GM12891 (cell line): Measurements from ENCODE around the gene TK2.

ENCODE experiments used
- DNase-seq: peaks from one replicate; pipeline ENCODE4 v3.0.0; 2011; ENCODE audit warnings: low spot score; ENCODE audit not compliant: insufficient read length
- FAIRE-seq: peaks from 2 replicates; lab custom pipeline; 2011; peaks lifted over from hg19 to GRCh38; lab: Jason Lieb, UNC
- PAX5 ChIP-seq: IDR thresholded peaks from 2 replicates; pipeline ENCODE4 v1.6.1; 2011; ENCODE audit warnings: low read length, moderate library complexity, mild to moderate bottlenecking; ENCODE audit not compliant: insufficient read depth, severe bottlenecking
- POLR2A ChIP-seq: IDR thresholded peaks from 2 replicates; pipeline ENCODE4 v1.6.1; 2011; ENCODE audit warnings: low read depth, low read length, control low read depth
- POLR2AphosphoS5 ChIP-seq: IDR thresholded peaks from 2 replicates; pipeline ENCODE4 v1.6.1; 2011; ENCODE audit warnings: low read depth, low read length, control low read depth
- POU2F2 ChIP-seq: IDR thresholded peaks from 2 replicates; pipeline ENCODE4 v1.6.1; 2011; ENCODE audit warnings: low read depth, mild to moderate bottlenecking, control low read depth, low read length, moderate library complexity
- SPI1 ChIP-seq: IDR thresholded peaks from 2 replicates; pipeline ENCODE4 v1.6.1; 2011; ENCODE audit warnings: low read depth, low read length, control low read depth
- TAF1 ChIP-seq: IDR thresholded peaks from 2 replicates; pipeline ENCODE4 v1.6.1; 2011; ENCODE audit warnings: low read depth, low read length, control low read depth

The TK2 gene

GRCh38 chr16:66562409-66562808 lies 12.5 kb upstream of the TK2 start:
- no peak for DNase-seq
- TF ChIP-seq TAF1, result no peak
- TF ChIP-seq SPI1, result no peak
- TF ChIP-seq PAX5, result no peak
- TF ChIP-seq POLR2AphosphoS5, result no peak
- no peak for TF ChIP-seq POLR2A
- TF ChIP-seq POU2F2, result no peak
- no peak for FAIRE-seq

- FAIRE-seq, result no peak
- no peak for DNase-seq
- TF ChIP-seq POU2F2, result no peak
- no peak for TF ChIP-seq POLR2AphosphoS5
- no peak for TF ChIP-seq POLR2A
- TF ChIP-seq TAF1, result no peak
- TF ChIP-seq SPI1, result no peak
- TF ChIP-seq PAX5, result no peak
Observed at GRCh38 chr16:66561381-66562080, 11.6 kb upstream of the TK2 start.

GRCh38 chr16:66560107-66560506 lies 10.2 kb upstream of the TK2 start:
- FAIRE-seq, result no peak
- TF ChIP-seq PAX5 (no peak), POLR2A (no peak), TAF1 (no peak), POLR2AphosphoS5 (no peak), POU2F2 (no peak), SPI1 (no peak)
- no peak for DNase-seq

- DNase-seq (no peak), FAIRE-seq (no peak)
- TF ChIP-seq POLR2AphosphoS5 (no peak), PAX5 (no peak), TAF1 (no peak), POLR2A (no peak), SPI1 (no peak), POU2F2 (no peak)
Observed at GRCh38 chr16:66554495-66554894, 4.6 kb upstream of the TK2 start.

- FAIRE-seq (no peak), DNase-seq (no peak)
- no peak for TF ChIP-seq POLR2AphosphoS5
- TF ChIP-seq POLR2A, result no peak
- TF ChIP-seq SPI1, result no peak
- TF ChIP-seq POU2F2, result no peak
- no peak for TF ChIP-seq TAF1
- TF ChIP-seq PAX5, result no peak
Observed at GRCh38 chr16:66554021-66554420, 4.1 kb upstream of the TK2 start.

- no peak for TF ChIP-seq SPI1
- no peak for TF ChIP-seq POU2F2
- TF ChIP-seq TAF1, result no peak
- TF ChIP-seq POLR2A, result no peak
- no peak for TF ChIP-seq POLR2AphosphoS5
- DNase-seq, result no peak
- FAIRE-seq, result no peak
Observed at GRCh38 chr16:66553223-66553622, 3.3 kb upstream of the TK2 start.

DNA sequence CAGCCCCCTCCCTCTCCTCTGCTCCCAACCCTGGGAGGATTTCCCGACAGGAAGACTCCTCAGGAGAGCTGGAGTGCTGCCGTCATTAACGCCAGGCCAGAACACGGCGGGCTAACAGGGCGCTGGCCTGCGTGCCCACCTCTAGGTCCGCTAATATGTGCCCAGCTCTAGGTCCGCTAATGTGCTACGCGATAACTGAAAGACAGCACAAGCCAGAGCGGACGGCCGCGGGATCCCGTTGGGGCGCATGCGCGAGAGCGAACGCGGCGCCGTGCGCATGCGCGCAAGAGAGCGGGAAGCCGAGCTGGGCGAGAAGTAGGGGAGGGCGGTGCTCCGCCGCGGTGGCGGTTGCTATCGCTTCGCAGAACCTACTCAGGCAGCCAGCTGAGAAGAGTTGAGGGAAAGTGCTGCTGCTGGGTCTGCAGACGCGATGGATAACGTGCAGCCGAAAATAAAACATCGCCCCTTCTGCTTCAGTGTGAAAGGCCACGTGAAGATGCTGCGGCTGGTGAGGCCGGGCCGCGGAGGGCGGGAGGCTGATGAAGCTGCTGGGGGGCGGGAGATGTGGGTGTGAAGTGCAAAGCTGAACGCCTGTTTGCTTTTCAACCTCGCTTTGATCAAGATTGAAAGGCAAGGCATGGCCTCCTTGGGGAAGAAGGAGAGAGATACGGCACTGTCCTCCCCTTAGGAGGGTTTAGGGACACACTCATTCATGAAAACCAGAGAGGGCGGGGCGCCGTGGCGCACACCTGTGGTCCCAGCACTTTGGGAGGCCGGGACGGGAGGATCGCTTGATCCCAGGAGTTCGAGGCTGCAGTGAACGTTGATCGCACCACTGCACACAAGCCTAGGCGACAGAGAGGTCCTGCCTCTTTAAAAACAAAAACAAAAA lies 2.6 kb upstream of the TK2 start, which contains the start of gene CKLF:
TSS of gene CKLF (plus strand) at position 291 of the 892 bp plus-strand sequence. CDS start at position 431, 140 bp downstream.
- peak; percentile 89 for DNase-seq
- peak; percentile 97 for FAIRE-seq
- TF ChIP-seq SPI1 (no peak), TAF1 (peak; percentile 90), POU2F2 (peak; percentile 78), PAX5 (no peak), POLR2A (peak; percentile 90), POLR2AphosphoS5 (peak; percentile 93)

GRCh38 chr16:66551788-66552285 lies 1.9 kb upstream of the TK2 start:
- no peak for DNase-seq
- no peak for FAIRE-seq
- TF ChIP-seq PAX5 (no peak), POLR2A (no peak), POLR2AphosphoS5 (no peak), TAF1 (no peak), SPI1 (no peak), POU2F2 (no peak)
